GM12878 (cell line): ENCODE measurements around the gene BEX3.

Experiments used
- GABPA ChIP-seq: IDR thresholded peaks from 2 replicates; pipeline ENCODE4 v1.6.1; 2014; ENCODE audit warnings: antibody characterized with exemption, low read depth, mild to moderate bottlenecking, inconsistent platforms
- JUND ChIP-seq: IDR thresholded peaks from 2 replicates; pipeline ENCODE4 v1.6.1; 2012; ENCODE audit warnings: low read depth, mild to moderate bottlenecking, low read length, improper control_type of control experiment, moderate library complexity
- MEF2A ChIP-seq: IDR thresholded peaks from 2 replicates; pipeline ENCODE4 v1.6.1; 2011; ENCODE audit warnings: low read depth, mild to moderate bottlenecking, low read length, moderate library complexity; ENCODE audit not compliant: insufficient read depth
- NRF1 ChIP-seq: conservative IDR thresholded peaks from 2 replicates; pipeline ENCODE4 v1.6.1; 2011; ENCODE audit warnings: mild to moderate bottlenecking, low read depth, low read length, improper control_type of control experiment
- POLR2A ChIP-seq: IDR thresholded peaks from 2 replicates; pipeline ENCODE4 v1.6.1; 2011; ENCODE audit warnings: low read depth, mild to moderate bottlenecking, low read length
- POLR2AphosphoS5 ChIP-seq: IDR thresholded peaks from 2 replicates; pipeline ENCODE4 v1.6.1; 2011; ENCODE audit warnings: mild to moderate bottlenecking, low read length, inconsistent platforms
- TF ChIP-seq, protein P1 (sequence below), 3 experiments: IDR thresholded peaks in 2 of 3; conservative IDR thresholded peaks in 1 of 3; 2 replicates each; pipeline ENCODE4 v1.5.1; 2011; ENCODE audit warnings: low read depth in 3 of 3, low read length in 3 of 3, mild to moderate bottlenecking in 3 of 3, control low read depth in 2 of 3, moderate library complexity in 2 of 3, inconsistent platforms in 1 of 3, mixed read lengths in 1 of 3; ENCODE audit not compliant: control insufficient read depth in 2 of 3, insufficient read depth in 1 of 3; ENCODE audit errors: extremely low read depth in 1 of 3

DNA sequence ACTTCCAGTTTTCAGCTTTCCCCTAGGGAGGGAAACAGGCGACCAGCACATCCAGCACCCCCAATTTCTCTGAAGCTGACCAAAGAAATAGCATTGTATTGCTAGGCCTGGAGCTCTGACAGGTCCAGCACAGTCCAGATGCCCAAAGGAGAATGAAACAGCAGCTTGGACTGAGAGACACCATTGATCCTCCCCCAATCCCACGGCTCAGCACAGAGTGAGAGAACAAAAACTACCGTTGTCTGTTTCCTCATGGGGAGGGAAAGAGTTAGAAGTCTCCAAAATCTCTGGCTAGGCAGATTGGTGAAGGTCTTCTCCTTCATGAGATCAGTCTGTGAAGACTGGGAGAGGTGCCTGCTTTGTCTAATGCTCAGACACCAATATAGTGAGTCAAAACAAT is 37.7 kb upstream of the BEX3 start:
- TF ChIP-seq, protein P1, sequence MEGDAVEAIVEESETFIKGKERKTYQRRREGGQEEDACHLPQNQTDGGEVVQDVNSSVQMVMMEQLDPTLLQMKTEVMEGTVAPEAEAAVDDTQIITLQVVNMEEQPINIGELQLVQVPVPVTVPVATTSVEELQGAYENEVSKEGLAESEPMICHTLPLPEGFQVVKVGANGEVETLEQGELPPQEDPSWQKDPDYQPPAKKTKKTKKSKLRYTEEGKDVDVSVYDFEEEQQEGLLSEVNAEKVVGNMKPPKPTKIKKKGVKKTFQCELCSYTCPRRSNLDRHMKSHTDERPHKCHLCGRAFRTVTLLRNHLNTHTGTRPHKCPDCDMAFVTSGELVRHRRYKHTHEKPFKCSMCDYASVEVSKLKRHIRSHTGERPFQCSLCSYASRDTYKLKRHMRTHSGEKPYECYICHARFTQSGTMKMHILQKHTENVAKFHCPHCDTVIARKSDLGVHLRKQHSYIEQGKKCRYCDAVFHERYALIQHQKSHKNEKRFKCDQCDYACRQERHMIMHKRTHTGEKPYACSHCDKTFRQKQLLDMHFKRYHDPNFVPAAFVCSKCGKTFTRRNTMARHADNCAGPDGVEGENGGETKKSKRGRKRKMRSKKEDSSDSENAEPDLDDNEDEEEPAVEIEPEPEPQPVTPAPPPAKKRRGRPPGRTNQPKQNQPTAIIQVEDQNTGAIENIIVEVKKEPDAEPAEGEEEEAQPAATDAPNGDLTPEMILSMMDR (IDR thresholded peaks at IDR 0.05 in 2 of 3, conservative IDR thresholded peaks at IDR 0.05 in 1 of 3; ENCODE audit: control insufficient read depth in 2 of 3, extremely low read depth in 1 of 3, insufficient read depth in 1 of 3, low read depth in 3 of 3, low read length in 3 of 3) = no peak
- TF ChIP-seq POLR2A (no peak), NRF1 (no peak), POLR2AphosphoS5 (no peak), MEF2A (no peak), GABPA (no peak), JUND (no peak)
